ENCODE measurements around the gene IL1RAPL2. TPM values are rescaled to one million over a fixed set of nuclear protein-coding genes. Genes with fewer than 3 reads are reported as not detected.

IL1RAPL2 gene
- total and polyA plus RNA-seq, 2 of the 8 experiments (the other 6 are each of a cell fraction or from before 2014, with no cell fraction given), result 0.20 to 1.3 TPM

- H2BK5ac ChIP-seq (ENCODE audit: low read depth, low read length), result no peak overlapping the region
- no peak overlapping the region for H2BK12ac ChIP-seq (ENCODE audit: low read depth, low read length)
- TF ChIP-seq FOSL1 (IDR thresholded peaks at IDR 0.05; ENCODE audit: insufficient read depth, low read depth, low read length) (no peak), RAD21 (IDR thresholded peaks at IDR 0.05 in 1 of 2, conservative IDR thresholded peaks at IDR 0.05 in 1 of 2; ENCODE audit: low read depth in 2 of 2, low read length in 2 of 2) (no peak), BRCA1 (IDR thresholded peaks at IDR 0.05; ENCODE audit: low read depth, low read length) (no peak), NANOG (IDR thresholded peaks at IDR 0.05; ENCODE audit: insufficient read depth, low read depth, low read length, poor library complexity, severe bottlenecking) (no peak), SRF (IDR thresholded peaks at IDR 0.05; ENCODE audit: low read depth, low read length) (no peak), CHD2 (IDR thresholded peaks at IDR 0.05; ENCODE audit: low read length) (no peak), GABPA (IDR thresholded peaks at IDR 0.05; ENCODE audit: borderline replicate concordance, insufficient read depth, low read length) (no peak), POU5F1 (IDR thresholded peaks at IDR 0.05; ENCODE audit: low read depth, low read length) (no peak), CHD1 (IDR thresholded peaks at IDR 0.05; ENCODE audit: low read depth, low read length) (no peak), SP4 (IDR thresholded peaks at IDR 0.05; ENCODE audit: low read length) (no peak), BCL11A (IDR thresholded peaks at IDR 0.05; ENCODE audit: low read depth in 2 of 2, low read length in 2 of 2) (no peak), SIRT6 (IDR thresholded peaks at IDR 0.05; ENCODE audit: low read length) (no peak)
- H3K4ac ChIP-seq (replicated peaks; ENCODE audit: insufficient read length, low read depth, low read length), result no peak overlapping the region
- H4K91ac ChIP-seq (replicated peaks; ENCODE audit: insufficient read length, low read length), result no peak overlapping the region
- no peak overlapping the region for H3K56ac ChIP-seq (replicated peaks; ENCODE audit: insufficient read length, low read depth, low read length)
- no peak overlapping the region for H2BK120ac ChIP-seq (replicated peaks; ENCODE audit: low read depth, low read length)
- no peak overlapping the region for H3K14ac ChIP-seq (ENCODE audit: insufficient read length)
- 93% methylated on average over 12 of the region's 17 CpGs; no CpG with 5 or more reads in 1 of the 2 experiments for WGBS, 2 experiments (ENCODE audit: extremely low coverage in 1 of 2, insufficient coverage in 1 of 2, insufficient read length in 1 of 2, insufficient replicate concordance in 2 of 2, low coverage in 1 of 2, low lambda C conversion rate in 2 of 2, missing lambda C conversion rate in 1 of 2)
- peaks cover 0 to 4% (median 0%) of the 10 kb centered on the region in 4 experiments; a peak in 1 of 7 replicates for H3K4me1 ChIP-seq (replicated peaks in 1 of 4; ENCODE audit: control insufficient read depth in 3 of 4, insufficient read depth in 4 of 4, low read length in 3 of 4)
- no peak overlapping the region for H3K4me2 ChIP-seq (ENCODE audit: insufficient read depth in 1 of 2, low read depth in 2 of 2, low read length in 2 of 2)
- no peak overlapping the region for H3K4me3 ChIP-seq (ENCODE audit: extremely low read depth in 1 of 4, insufficient read depth in 2 of 4, low read depth in 3 of 4, low read length in 4 of 4)
- no peaks in the 10 kb centered on the region for H3K79me2 ChIP-seq (ENCODE audit: control insufficient read depth in 1 of 2, insufficient read depth in 2 of 2, low read length in 2 of 2)
- no peak overlapping the region for H2AFZ ChIP-seq (ENCODE audit: low read length)
- H3K9ac ChIP-seq (replicated peaks in 1 of 4; ENCODE audit: extremely low read depth in 1 of 4, low read depth in 3 of 4, low read length in 3 of 4), result no peak overlapping the region
- ChIA-PET CTCF (ENCODE audit: partially characterized antibody) (interaction anchor here (1.0 to 1.6 kb wide), 4 partner anchors 12 to 272 kb away, joined by 3 to 4 read pairs (median 3); no protein-coding TSS in a partner anchor), POLR2A (ENCODE audit: partially characterized antibody) (no interaction called here)
- H3K23me2 ChIP-seq (ENCODE audit: low read depth, low read length), result no peaks in the 10 kb centered on the region
- H3K27me3 ChIP-seq (replicated peaks in 1 of 4; ENCODE audit: control insufficient read depth in 3 of 4, extremely low read depth in 1 of 4, insufficient read depth in 3 of 4, low read length in 3 of 4), result no peaks in the 10 kb centered on the region
- DNase-seq (ENCODE audit: low read depth in 1 of 2, low spot score in 2 of 2) (no peak), FAIRE-seq (no peak)
- H3K79me1 ChIP-seq (ENCODE audit: low read depth, low read length), result no peaks in the 10 kb centered on the region
- H4K8ac ChIP-seq (ENCODE audit: extremely low read depth, insufficient read depth, low read length), result no peak overlapping the region
- no peak overlapping the region for H3K23ac ChIP-seq (ENCODE audit: insufficient read length)
- H3K9me3 ChIP-seq (ENCODE audit: insufficient read depth in 2 of 2, low read depth in 1 of 2, low read length in 1 of 2), result no peaks in the 10 kb centered on the region
- no peak overlapping the region for H3K27ac ChIP-seq (ENCODE audit: low read depth, low read length)
- H2AK5ac ChIP-seq (ENCODE audit: low read depth, low read length), result no peak overlapping the region
- no peak overlapping the region for H2BK20ac ChIP-seq (ENCODE audit: low read length)
- no peak overlapping the region for H3K18ac ChIP-seq (ENCODE audit: extremely low read depth, low read length)
- H3K36me3 ChIP-seq (ENCODE audit: control insufficient read depth in 2 of 4, insufficient read depth in 4 of 4, low read length in 3 of 4), result no peaks in the 10 kb centered on the region
- H2BK15ac ChIP-seq (ENCODE audit: low read length), result no peak overlapping the region
- H4K5ac ChIP-seq (ENCODE audit: insufficient read length, low read depth, low read length), result no peak overlapping the region
- H4K20me1 ChIP-seq (replicated peaks in 1 of 2; ENCODE audit: control insufficient read depth in 1 of 2, insufficient read depth in 2 of 2, low read length in 2 of 2), result no peaks in the 10 kb centered on the region
Observed at GRCh38 chrX:105646592-105647372, 1080.8 kb downstream of the IL1RAPL2 start.

Measured in H1 (cell line).